HepG2 (cell line): ENCODE data around the gene CCL8. TPM values are rescaled to one million over a fixed set of nuclear protein-coding genes. Genes with fewer than 3 reads are reported as not detected.

Experiments
- ATAC-seq: fragments of 200-7000 bp; cut with Tn5 transposase; 3 replicates; pipeline ENCODE4 v1.9.1; 2020; ENCODE audit warnings: mild to moderate bottlenecking, moderate library complexity
- BruUV-seq: library from RNA; stranded (reverse); fragments of 400-500 nt; replicated peaks from 2 replicates; lab custom pipeline; 2021; lab: Mats Ljungman, UMichigan
- CTCF ChIA-PET: fragments of 300-600 bp; formaldehyde crosslinking; extraction: SDS; loops from one replicate; lab custom pipeline; 2021; ENCODE audit warnings: low total read pairs, inconsistent platforms, low intra/inter-chr PET ratio; lab: Yijun Ruan, JAX
- POLR2A ChIA-PET: fragments of 350-600 bp; sonication (Branson Sonifier 250); formaldehyde crosslinking; loops from one replicate; lab custom pipeline; 2020; ENCODE audit warnings: antibody characterized with exemption, inconsistent platforms; lab: Yijun Ruan, JAX
- DNase-seq: peaks from one replicate; pipeline ENCODE4 v3.0.0-alpha.2; 2015; ENCODE audit warnings: low spot score
- FAIRE-seq: peaks from 3 replicates; lab custom pipeline; 2011; peaks lifted over from hg19 to GRCh38; lab: Jason Lieb, UNC
- H2AFZ ChIP-seq: one replicate; pipeline ENCODE4 v1.6.1; 2011; ENCODE audit warnings: low read length, inconsistent platforms
- H3K27ac ChIP-seq: fragments of 300-600 bp; 3 replicates; pipeline ENCODE4 v1.8.0; 2011; ENCODE audit warnings: mixed run types, mild to moderate bottlenecking, mixed read lengths, low read length, inconsistent platforms; ENCODE audit not compliant: insufficient read depth; ENCODE audit errors: extremely low read length
- H3K27me3 ChIP-seq, 2 experiments: fragments of 200-600 bp in 1 of 2; 2 replicates in 1 of 2; 3 replicates in 1 of 2; pipeline versions ENCODE4 v1.6.0 to v1.8.0; 2011; ENCODE audit warnings: low read length in 2 of 2, mild to moderate bottlenecking in 2 of 2, moderate library complexity in 2 of 2, inconsistent platforms in 1 of 2; ENCODE audit not compliant: insufficient read depth in 2 of 2, control insufficient read depth in 1 of 2
- H3K36me3 ChIP-seq, 2 experiments: fragments of 200-600 bp in 1 of 2; replicated peaks in 1 of 2; 2 replicates in 1 of 2; 3 replicates in 1 of 2; pipeline versions ENCODE4 v1.5.1 to v1.8.0; 2011; ENCODE audit warnings: low read length in 2 of 2, inconsistent platforms in 1 of 2; ENCODE audit not compliant: insufficient read depth in 2 of 2, control insufficient read depth in 1 of 2
- H3K4me1 ChIP-seq: 2 replicates; pipeline ENCODE4 v1.5.1; 2012; ENCODE audit warnings: low read length, inconsistent platforms; ENCODE audit not compliant: insufficient read depth
- H3K4me2 ChIP-seq: 2 replicates; pipeline ENCODE4 v1.6.0; 2011; ENCODE audit warnings: low read depth, low read length, inconsistent platforms
- H3K4me3 ChIP-seq, 3 experiments: fragments of 200-600 bp in 1 of 3; sonication (generic), shearing (Covaris generic) in 1 of 3; replicated peaks in 1 of 3; 2 replicates each; pipeline ENCODE4 v1.5.1; 2011 to 2016; ENCODE audit warnings: low read length in 3 of 3, inconsistent platforms in 2 of 3, low read depth in 2 of 3, mild to moderate bottlenecking in 2 of 3, control low read depth in 1 of 3, mixed read lengths in 1 of 3; ENCODE audit not compliant: insufficient read depth in 1 of 3
- H3K79me2 ChIP-seq: one replicate; pipeline ENCODE4 v1.6.1; 2011; ENCODE audit warnings: low read length, inconsistent platforms; ENCODE audit not compliant: insufficient read depth
- H3K9ac ChIP-seq: 2 replicates; pipeline ENCODE4 v1.6.0; 2011; ENCODE audit warnings: mild to moderate bottlenecking, low read depth, low read length, inconsistent platforms; ENCODE audit not compliant: insufficient read depth
- H3K9me3 ChIP-seq: 2 replicates; pipeline ENCODE4 v1.5.1; 2012; ENCODE audit warnings: mild to moderate bottlenecking, low read length
- H4K20me1 ChIP-seq: 2 replicates; pipeline ENCODE4 v1.6.0; 2011; ENCODE audit warnings: inconsistent platforms, mild to moderate bottlenecking, low read length, moderate library complexity; ENCODE audit not compliant: insufficient read depth
- AGO2 ChIP-seq: fragments of 200-400 bp; formaldehyde crosslinking; optimal IDR thresholded peaks from 2 replicates; pipeline ENCODE3; 2017; ENCODE audit warnings: mild to moderate bottlenecking, low read depth, low read length, moderate library complexity
- FOXC1 ChIP-seq: sonication (generic); formaldehyde crosslinking; IDR thresholded peaks from 2 replicates; pipeline ENCODE4 v1.8.0; 2022; ENCODE audit warnings: mild to moderate bottlenecking, missing genetic modification reagents, borderline replicate concordance
- REPIN1 ChIP-seq: sonication (generic); formaldehyde crosslinking; IDR thresholded peaks from 2 replicates; pipeline ENCODE4 v1.8.0; 2022; ENCODE audit warnings: missing genetic modification reagents, low read depth, mild to moderate bottlenecking, borderline replicate concordance
- SOX5 ChIP-seq: IDR thresholded peaks from 2 replicates; pipeline ENCODE4 v1.6.1; 2016; ENCODE audit warnings: borderline replicate concordance
- TCF7 ChIP-seq: sonication (generic); IDR thresholded peaks from 2 replicates; pipeline ENCODE4 v1.6.1; 2016; ENCODE audit warnings: antibody characterized with exemption, low read depth
- ZBTB20 ChIP-seq: sonication (generic); formaldehyde crosslinking; IDR thresholded peaks from 2 replicates; pipeline ENCODE4 v1.8.1; 2023; ENCODE audit warnings: missing genetic modification reagents, low read depth, mild to moderate bottlenecking, borderline replicate concordance
- ZFYVE20 ChIP-seq: sonication (generic); formaldehyde crosslinking; IDR thresholded peaks from 2 replicates; pipeline ENCODE4 v1.8.0; 2023; ENCODE audit warnings: low read depth, mild to moderate bottlenecking, moderate library complexity, missing genetic modification reagents, borderline replicate concordance
- ZNF7 ChIP-seq: IDR thresholded peaks from 2 replicates; pipeline ENCODE4 v1.6.1; 2016; ENCODE audit warnings: missing biosample characterization, missing genetic modification reagents
- ZNF841 ChIP-seq: sonication (generic); formaldehyde crosslinking; IDR thresholded peaks from 2 replicates; pipeline ENCODE4 v1.8.1; 2023; ENCODE audit warnings: missing genetic modification reagents, borderline replicate concordance
- WGBS: methylation state at CpG from one replicate; pipeline ENCODE4 v1.1.6; 2017; ENCODE audit warnings: low lambda C conversion rate; 5-methylcytosine and 5-hydroxymethylcytosine counted together
- in situ Hi-C: cut with HindIII; loops from 2 replicates; pipeline ENCODE4 v1.10.0; 2017; ENCODE audit warnings: low pct_unique_long_range_greater_than_20kb; ENCODE audit not compliant: extremely low pct_ligation_motif_present
- intact Hi-C: fragments of 100-400 bp; cut with micrococcal nuclease; formaldehyde crosslinking; loops from one replicate; pipeline ENCODE4 v1.10.0; 2022; ENCODE audit not compliant: unreplicated experiment
- polyA plus RNA-seq, 8 experiments: library from polyadenylated mRNA; depleted of rRNA in 3 of 8; stranded (reverse) in 7 of 8; unstranded in 1 of 8; fragments of >200 nt; fragmentation: Illumina TruSeq in 4 of 8; extraction: Trizol in 4 of 8; gene quantifications; 2 replicates each; pipeline versions ENCODE4 v1.2.1 to v1.2.3, GENCODE V29; 2011 to 2016; ENCODE audit warnings: low read depth in 4 of 8, missing spikeins in 1 of 8, mixed read lengths in 1 of 8; ENCODE audit not compliant: insufficient read depth in 1 of 8
- total RNA-seq, 5 experiments: library from RNA; depleted of rRNA; stranded (reverse); fragments of >200 nt; fragmentation: Illumina TruSeq; extraction: Trizol; gene quantifications; 2 replicates each; pipeline ENCODE4 v1.2.3, GENCODE V29; 2016; ENCODE audit warnings: low read depth in 1 of 5
- TF ChIP-seq, protein P1 (sequence below): sonication (generic); formaldehyde crosslinking; IDR thresholded peaks from 2 replicates; pipeline ENCODE4 v1.8.1; 2023; ENCODE audit warnings: mild to moderate bottlenecking, moderate library complexity, missing genetic modification reagents
- TF ChIP-seq, protein P2 (sequence below): sonication (generic); formaldehyde crosslinking; IDR thresholded peaks from 2 replicates; pipeline ENCODE4 v1.9.0; 2021; ENCODE audit warnings: missing genetic modification reagents, borderline replicate concordance

CCL8 gene
- total and polyA plus RNA-seq, 2 of the 13 experiments (the other 11 are each of a cell fraction or from before 2014, with no cell fraction given), result not detected

DNA sequence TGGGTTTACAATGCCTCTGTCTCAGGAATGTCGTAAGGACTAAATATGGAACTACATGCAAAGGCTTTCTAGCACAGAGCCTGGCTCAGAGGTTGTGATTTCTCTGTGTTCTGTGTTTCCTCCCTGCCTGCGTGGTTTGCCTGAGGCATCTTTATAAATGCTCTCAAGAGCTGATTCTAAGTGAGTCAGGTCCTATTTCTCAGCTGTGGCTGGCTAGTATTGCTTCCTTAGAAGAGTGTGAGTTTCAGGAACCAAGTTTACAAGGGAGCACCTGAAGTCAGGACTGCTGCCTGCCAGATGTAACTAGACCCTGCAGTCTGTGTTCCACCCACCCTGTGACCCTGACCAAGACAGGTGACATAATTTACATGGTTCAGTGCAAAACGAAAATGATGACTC, 51.8 kb downstream of the CCL8 start:
- no TSS peak for BruUV-seq
- ChIA-PET CTCF (no interaction called here), POLR2A (no interaction called here)
- ATAC-seq (no peak), FAIRE-seq (no peak), DNase-seq (no peak)
- no peak overlapping the region for H3K27ac ChIP-seq
- H3K36me3 ChIP-seq, result no peaks in the 10 kb centered on the region
- peaks cover 0 to 7% of the 10 kb centered on the region in 2 experiments; a peak in 1 of 5 replicates for H3K27me3 ChIP-seq
- H3K4me2 ChIP-seq, result no peak overlapping the region
- H3K9ac ChIP-seq, result no peak overlapping the region
- TF ChIP-seq SOX5 (CRISPR knock-in tag) (no peak), REPIN1 (CRISPR knock-in tag) (no peak), ZNF7 (CRISPR knock-in tag) (no peak), ZFYVE20 (CRISPR knock-in tag) (no peak), ZBTB20 (CRISPR knock-in tag) (no peak), TCF7 (no peak), ZNF841 (CRISPR knock-in tag) (no peak), AGO2 (no peak), FOXC1 (CRISPR knock-in tag) (no peak)
- TF ChIP-seq, protein P1, sequence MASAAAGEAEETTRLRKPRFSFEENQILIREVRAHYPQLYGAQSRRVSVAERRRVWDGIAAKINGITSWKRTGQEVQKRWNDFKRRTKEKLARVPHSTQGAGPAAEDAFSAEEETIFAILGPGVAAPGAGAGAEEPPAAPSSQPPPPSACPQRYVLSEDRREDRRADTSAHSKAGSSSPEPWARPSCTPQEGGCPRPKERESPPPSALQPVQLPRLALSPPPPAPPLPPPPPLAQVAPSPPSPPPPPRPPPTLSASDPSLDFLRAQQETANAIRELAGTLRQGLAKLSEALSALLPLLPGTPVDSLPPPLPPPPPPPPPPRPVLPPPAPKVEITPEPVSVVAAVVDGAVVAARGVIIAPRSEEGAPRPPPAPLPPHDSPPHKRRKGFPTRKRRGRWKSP, result no peak
- TF ChIP-seq, protein P2, sequence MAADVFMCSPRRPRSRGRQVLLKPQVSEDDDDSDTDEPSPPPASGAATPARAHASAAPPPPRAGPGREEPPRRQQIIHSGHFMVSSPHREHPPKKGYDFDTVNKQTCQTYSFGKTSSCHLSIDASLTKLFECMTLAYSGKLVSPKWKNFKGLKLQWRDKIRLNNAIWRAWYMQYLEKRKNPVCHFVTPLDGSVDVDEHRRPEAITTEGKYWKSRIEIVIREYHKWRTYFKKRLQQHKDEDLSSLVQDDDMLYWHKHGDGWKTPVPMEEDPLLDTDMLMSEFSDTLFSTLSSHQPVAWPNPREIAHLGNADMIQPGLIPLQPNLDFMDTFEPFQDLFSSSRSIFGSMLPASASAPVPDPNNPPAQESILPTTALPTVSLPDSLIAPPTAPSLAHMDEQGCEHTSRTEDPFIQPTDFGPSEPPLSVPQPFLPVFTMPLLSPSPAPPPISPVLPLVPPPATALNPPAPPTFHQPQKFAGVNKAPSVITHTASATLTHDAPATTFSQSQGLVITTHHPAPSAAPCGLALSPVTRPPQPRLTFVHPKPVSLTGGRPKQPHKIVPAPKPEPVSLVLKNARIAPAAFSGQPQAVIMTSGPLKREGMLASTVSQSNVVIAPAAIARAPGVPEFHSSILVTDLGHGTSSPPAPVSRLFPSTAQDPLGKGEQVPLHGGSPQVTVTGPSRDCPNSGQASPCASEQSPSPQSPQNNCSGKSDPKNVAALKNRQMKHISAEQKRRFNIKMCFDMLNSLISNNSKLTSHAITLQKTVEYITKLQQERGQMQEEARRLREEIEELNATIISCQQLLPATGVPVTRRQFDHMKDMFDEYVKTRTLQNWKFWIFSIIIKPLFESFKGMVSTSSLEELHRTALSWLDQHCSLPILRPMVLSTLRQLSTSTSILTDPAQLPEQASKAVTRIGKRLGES (CRISPR knock-in tag), result no peak
- H3K9me3 ChIP-seq, result no peaks in the 10 kb centered on the region
- no peaks in the 10 kb centered on the region for H4K20me1 ChIP-seq
- H3K4me3 ChIP-seq, result no peak overlapping the region
- H3K79me2 ChIP-seq, result no peaks in the 10 kb centered on the region
- in situ Hi-C loops, result no loop called here
- intact Hi-C loops, result no loop called here
- no peak overlapping the region for H2AFZ ChIP-seq
- H3K4me1 ChIP-seq, result 0 out of 2 replicates have a peak, but pooled peaks cover 7% of the 10 kb centered on the region
- WGBS, result 0% methylated on average over 3 of the region's 3 CpGs

Other genes with a start within 250 kb of the CCL8 start
- gene CCL2, start 64.2 kb upstream of the CCL8 start, total RNA-seq (2016; rRNA removed; fragmentation: Illumina TruSeq; extraction: Trizol), result not detected in 2 replicates
- not detected in 2 replicates for gene CCL2, start 64.2 kb upstream of the CCL8 start, polyA plus RNA-seq (2011; rRNA removed)
- gene CCL7, start 49.2 kb upstream of the CCL8 start, total RNA-seq (2016; rRNA removed; fragmentation: Illumina TruSeq; extraction: Trizol), result not detected in 2 replicates
- not detected in 2 replicates for gene CCL7, start 49.2 kb upstream of the CCL8 start, polyA plus RNA-seq (2011; rRNA removed)
- gene CCL11, start 33.7 kb upstream of the CCL8 start, total RNA-seq (2016; rRNA removed; fragmentation: Illumina TruSeq; extraction: Trizol), result not detected in 2 replicates
- not detected in 2 replicates for gene CCL11, start 33.7 kb upstream of the CCL8 start, polyA plus RNA-seq (2011; rRNA removed)
- not detected in 2 replicates for gene CCL13, start 37.0 kb downstream of the CCL8 start, total RNA-seq (2016; rRNA removed; fragmentation: Illumina TruSeq; extraction: Trizol)
- not detected in 2 replicates for gene CCL13, start 37.0 kb downstream of the CCL8 start, polyA plus RNA-seq (2011; rRNA removed)
- not detected in 2 replicates for gene CCL1, start 43.8 kb downstream of the CCL8 start, total RNA-seq (2016; rRNA removed; fragmentation: Illumina TruSeq; extraction: Trizol)
- not detected in 2 replicates for gene CCL1, start 43.8 kb downstream of the CCL8 start, polyA plus RNA-seq (2011; rRNA removed)